Lower lobe of right lung (tissue), 2 donors: Measurements from ENCODE around the gene FAM111A. TPM values are rescaled to one million over a fixed set of nuclear protein-coding genes. Genes with fewer than 3 reads are reported as not detected.

Experiments
- ATAC-seq, 2 donors: fragments of 200-7000 bp; cut with Tn5 transposase; one replicate each; pipeline ENCODE4 v1.9.1; 2020 to 2022; ENCODE audit warnings: mild to moderate bottlenecking in 2 of 2, moderate library complexity in 2 of 2
- DNase-seq: peaks from one replicate; pipeline ENCODE4 v3.0.0-alpha.2; 2020
- H3K27ac ChIP-seq: fragments of 200-600 bp; one replicate; pipeline ENCODE4 v1.8.0; 2022
- H3K27me3 ChIP-seq: fragments of 200-600 bp; one replicate; pipeline ENCODE4 v1.8.0; 2022; ENCODE audit warnings: low read depth
- H3K36me3 ChIP-seq: fragments of 200-600 bp; one replicate; pipeline ENCODE4 v1.8.0; 2022; ENCODE audit warnings: mild to moderate bottlenecking
- H3K4me1 ChIP-seq: fragments of 200-600 bp; one replicate; pipeline ENCODE4 v1.8.0; 2022
- H3K4me3 ChIP-seq: fragments of 200-600 bp; one replicate; pipeline ENCODE4 v1.8.0; 2022; ENCODE audit warnings: mild to moderate bottlenecking
- H3K9me3 ChIP-seq: fragments of 200-600 bp; one replicate; pipeline ENCODE4 v1.8.0; 2022
- intact Hi-C: fragments of 100-400 bp; cut with DNase I; formaldehyde crosslinking; loops from one replicate; pipeline ENCODE4 v1.11.0; 2022
- total RNA-seq: library from RNA; stranded (reverse); fragmentation: NEBNext Ultra II Directional; extraction: Animal tissue kit (Norgen Biotek cat#: 25700); gene quantifications from one replicate; pipeline ENCODE4 v1.2.1, GENCODE V29; 2021
- TF ChIP-seq, protein P1 (sequence below): fragments of 200-600 bp; IDR thresholded peaks from one replicate; pipeline ENCODE4 v1.8.0; 2022; ENCODE audit warnings: antibody characterized with exemption, mild to moderate bottlenecking
- donor health status: DM: no; HTN: yes; CAD: no; lungs with severe emphysema.

Gene FAM111A
- total RNA-seq, 1 donor from 2014 or later: 68.4 TPM

DNA sequence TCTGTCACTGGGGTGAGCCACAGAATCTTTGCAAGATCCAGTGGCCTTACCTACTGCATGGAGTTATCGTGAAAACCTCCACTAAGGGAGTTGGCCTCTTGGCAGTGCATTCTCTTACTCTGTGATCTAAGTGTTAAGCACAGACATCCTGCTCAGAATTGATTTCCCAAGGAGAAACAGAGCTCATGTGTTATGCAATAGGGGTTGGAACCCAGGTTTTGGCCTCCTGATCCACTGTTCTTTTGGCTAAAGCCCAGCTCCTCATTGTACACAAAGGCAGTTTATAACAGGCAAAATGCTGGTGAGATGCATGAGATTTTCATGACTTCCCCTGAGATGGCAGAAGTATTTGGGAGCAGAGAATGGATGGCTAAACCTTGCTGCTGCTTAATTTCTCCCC, 41.1 kb downstream of the FAM111A start:
- DNase-seq (no peak), ATAC-seq (no peak)
- peaks cover 67% of the 10 kb centered on the region for H3K4me1 ChIP-seq
- TF ChIP-seq, protein P1, sequence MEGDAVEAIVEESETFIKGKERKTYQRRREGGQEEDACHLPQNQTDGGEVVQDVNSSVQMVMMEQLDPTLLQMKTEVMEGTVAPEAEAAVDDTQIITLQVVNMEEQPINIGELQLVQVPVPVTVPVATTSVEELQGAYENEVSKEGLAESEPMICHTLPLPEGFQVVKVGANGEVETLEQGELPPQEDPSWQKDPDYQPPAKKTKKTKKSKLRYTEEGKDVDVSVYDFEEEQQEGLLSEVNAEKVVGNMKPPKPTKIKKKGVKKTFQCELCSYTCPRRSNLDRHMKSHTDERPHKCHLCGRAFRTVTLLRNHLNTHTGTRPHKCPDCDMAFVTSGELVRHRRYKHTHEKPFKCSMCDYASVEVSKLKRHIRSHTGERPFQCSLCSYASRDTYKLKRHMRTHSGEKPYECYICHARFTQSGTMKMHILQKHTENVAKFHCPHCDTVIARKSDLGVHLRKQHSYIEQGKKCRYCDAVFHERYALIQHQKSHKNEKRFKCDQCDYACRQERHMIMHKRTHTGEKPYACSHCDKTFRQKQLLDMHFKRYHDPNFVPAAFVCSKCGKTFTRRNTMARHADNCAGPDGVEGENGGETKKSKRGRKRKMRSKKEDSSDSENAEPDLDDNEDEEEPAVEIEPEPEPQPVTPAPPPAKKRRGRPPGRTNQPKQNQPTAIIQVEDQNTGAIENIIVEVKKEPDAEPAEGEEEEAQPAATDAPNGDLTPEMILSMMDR: no peak
- no peak overlapping the region for H3K4me3 ChIP-seq
- no peaks in the 10 kb centered on the region for H3K9me3 ChIP-seq
- peaks cover 15% of the 10 kb centered on the region for H3K36me3 ChIP-seq
- no peaks in the 10 kb centered on the region for H3K27me3 ChIP-seq
- peak overlapping the region; percentile 63 for H3K27ac ChIP-seq
- intact Hi-C loops: no loop called here

DNA sequence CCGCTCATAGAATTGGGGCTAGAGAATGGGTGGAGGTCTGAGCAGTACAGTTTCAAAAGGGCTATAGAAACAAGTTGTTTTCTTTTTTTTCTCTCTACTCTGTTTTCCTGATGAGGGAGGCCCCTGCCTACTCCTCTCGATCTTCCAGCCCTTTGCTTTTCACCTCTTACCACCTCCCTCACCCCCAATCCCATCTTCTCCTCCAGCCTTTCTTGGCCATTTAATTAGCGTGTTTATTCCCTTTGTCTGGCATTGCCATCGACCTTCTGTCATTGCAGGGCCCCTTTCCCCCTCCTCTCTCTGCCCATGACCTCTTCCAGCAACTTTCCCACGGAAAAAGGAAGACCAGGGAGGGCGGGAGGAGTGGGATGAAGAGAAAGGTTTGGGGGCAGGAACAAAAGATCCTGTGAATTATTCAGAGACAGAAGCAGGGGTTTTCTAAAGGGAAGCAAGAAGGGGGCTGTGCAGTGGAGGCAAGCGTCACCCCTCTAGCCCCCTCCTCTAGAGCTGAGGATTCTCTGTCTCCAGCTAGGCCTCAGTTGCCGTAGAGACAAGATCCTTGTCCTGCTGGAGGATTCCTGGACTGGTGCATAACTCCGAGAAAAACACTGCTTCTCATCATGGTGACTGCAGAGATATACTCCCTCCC, 42.2 kb downstream of the FAM111A start:
- Histone ChIP-seq H3K27me3 (no peaks in the 10 kb centered on the region), H3K36me3 (peaks cover 15% of the 10 kb centered on the region), H3K9me3 (no peaks in the 10 kb centered on the region), H3K4me3 (no peak overlapping the region), H3K4me1 (peaks cover 73% of the 10 kb centered on the region), H3K27ac (peak overlapping the region; percentile 63)
- DNase-seq (no peak), ATAC-seq (no peak)
- intact Hi-C loops: no loop called here
- TF ChIP-seq, protein P1: no peak

DNA sequence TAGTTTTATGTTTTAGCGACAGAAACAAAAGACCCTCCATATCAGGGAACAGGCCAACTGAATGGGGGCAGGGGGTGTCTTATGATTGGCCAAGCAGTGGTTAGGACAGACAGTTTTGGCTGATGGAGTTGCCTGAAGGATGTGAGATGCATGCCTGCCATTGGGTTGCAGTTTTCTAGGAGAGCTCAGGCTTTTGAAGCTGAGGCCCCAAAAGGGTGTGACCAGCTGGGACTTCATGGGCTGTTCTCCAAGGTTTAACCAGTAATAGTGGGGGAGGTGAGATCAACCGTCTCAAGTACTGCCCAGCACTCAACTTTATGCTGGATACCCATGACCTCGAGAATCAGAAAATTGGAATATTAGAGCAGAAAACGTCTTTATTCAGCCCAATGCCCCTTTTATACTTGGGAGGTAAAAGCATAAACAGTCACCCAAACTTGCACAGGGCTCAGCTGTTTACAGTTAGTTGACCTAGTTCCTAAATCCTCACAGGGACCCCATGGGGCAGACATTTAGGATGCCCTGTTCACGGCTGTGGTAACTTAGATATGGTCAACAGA, 42.8 kb downstream of the FAM111A start:
- peaks cover 80% of the 10 kb centered on the region for H3K4me1 ChIP-seq
- ATAC-seq: peak in 1 of 2 donors; percentile 22
- intact Hi-C loops: no loop called here
- DNase-seq: no peak
- H3K27ac ChIP-seq: peak overlapping the region; percentile 63
- no peaks in the 10 kb centered on the region for H3K27me3 ChIP-seq
- TF ChIP-seq, protein P1: no peak
- H3K36me3 ChIP-seq: peaks cover 20% of the 10 kb centered on the region
- no peaks in the 10 kb centered on the region for H3K9me3 ChIP-seq
- H3K4me3 ChIP-seq: no peak overlapping the region

DNA sequence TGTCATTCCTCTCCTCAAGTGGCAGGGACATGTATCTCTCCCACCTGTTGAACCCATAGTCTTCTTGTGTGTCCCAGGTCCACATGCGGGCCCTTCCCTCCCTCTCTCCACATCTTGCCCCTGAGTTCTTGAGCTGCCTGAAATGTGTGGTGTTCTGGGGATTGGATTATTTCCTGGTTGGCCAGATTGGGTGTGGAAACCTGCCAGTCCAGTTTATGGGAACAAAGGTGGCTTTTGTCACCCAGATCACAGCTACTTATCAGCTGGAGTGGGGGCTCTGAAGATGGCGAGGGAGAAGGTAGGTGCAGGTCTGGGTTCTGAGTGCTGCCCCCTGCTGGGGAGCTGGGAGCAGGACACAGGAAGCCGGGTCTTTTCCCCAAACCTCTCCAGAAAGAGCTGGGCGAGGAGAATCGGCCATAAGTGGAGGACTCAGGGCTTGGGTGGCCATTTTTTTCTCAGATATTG, 43.5 kb downstream of the FAM111A start:
- ATAC-seq: peak; percentile 76 to 77
- TF ChIP-seq, protein P1: peak; percentile 69
- no peaks in the 10 kb centered on the region for H3K27me3 ChIP-seq
- H3K36me3 ChIP-seq: peaks cover 27% of the 10 kb centered on the region
- H3K4me1 ChIP-seq: peaks cover 84% of the 10 kb centered on the region
- H3K27ac ChIP-seq: peak overlapping the region; percentile 63
- H3K9me3 ChIP-seq: no peaks in the 10 kb centered on the region
- intact Hi-C loops: no loop called here
- H3K4me3 ChIP-seq: no peak overlapping the region
- DNase-seq: peak; percentile 65

DNA sequence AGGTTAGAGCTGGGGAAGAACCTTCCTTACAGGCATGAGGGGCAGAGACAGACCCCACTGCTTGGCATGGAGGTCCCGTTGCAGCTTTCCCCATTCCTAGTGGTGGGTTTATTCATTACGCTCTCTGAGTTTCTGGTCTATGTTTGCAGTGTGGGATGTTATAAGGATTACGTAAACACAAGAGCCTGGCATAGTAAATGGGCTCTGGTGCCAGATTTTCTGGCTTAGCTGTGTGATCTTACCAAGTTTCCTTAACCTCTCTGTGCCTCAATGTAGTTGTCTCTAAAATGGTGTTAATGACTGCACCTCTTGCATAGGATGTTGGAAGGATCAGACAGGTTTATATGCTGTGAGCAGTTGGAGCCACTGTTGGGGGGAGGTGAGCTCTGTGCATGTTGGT, 44.4 kb downstream of the FAM111A start:
- intact Hi-C loops: no loop called here
- Histone ChIP-seq H3K27ac (peak overlapping the region; percentile 63), H3K4me1 (peaks cover 84% of the 10 kb centered on the region), H3K9me3 (no peaks in the 10 kb centered on the region), H3K36me3 (peaks cover 31% of the 10 kb centered on the region), H3K4me3 (no peak overlapping the region), H3K27me3 (no peaks in the 10 kb centered on the region)
- ATAC-seq (peak; percentile 9 to 42), DNase-seq (no peak)
- TF ChIP-seq, protein P1: no peak
